Fibroblast of villous mesenchyme (primary cell): ENCODE results near the gene CBR3. TPM values are rescaled to one million over a fixed set of nuclear protein-coding genes. Genes with fewer than 3 reads are reported as not detected.
A peak's percentile ranks its signal among the peaks of the same experiment; 100 is the strongest.

Experiments used
- DNase-seq: peaks from one replicate; pipeline ENCODE4 v3.0.0-alpha.2; 2010; ENCODE audit warnings: low read depth
- H3K4me3 ChIP-seq: 2 replicates; pipeline ENCODE4 v1.5.1; 2011; ENCODE audit warnings: low read depth, mild to moderate bottlenecking, low read length
- total RNA-seq: library from RNA; depleted of rRNA; stranded (reverse); fragments of >200 nt; gene quantifications from 2 replicates; pipeline ENCODE4 v1.2.3, GENCODE V29; 2012
- TF ChIP-seq, protein P1 (sequence below): IDR thresholded peaks from 2 replicates; pipeline ENCODE4 v1.5.1; 2012; ENCODE audit warnings: low read depth, mild to moderate bottlenecking, low read length; ENCODE audit not compliant: insufficient read depth

Gene CBR3
- 12.1 and 13.2 TPM in 2 replicates for total RNA-seq

DNA sequence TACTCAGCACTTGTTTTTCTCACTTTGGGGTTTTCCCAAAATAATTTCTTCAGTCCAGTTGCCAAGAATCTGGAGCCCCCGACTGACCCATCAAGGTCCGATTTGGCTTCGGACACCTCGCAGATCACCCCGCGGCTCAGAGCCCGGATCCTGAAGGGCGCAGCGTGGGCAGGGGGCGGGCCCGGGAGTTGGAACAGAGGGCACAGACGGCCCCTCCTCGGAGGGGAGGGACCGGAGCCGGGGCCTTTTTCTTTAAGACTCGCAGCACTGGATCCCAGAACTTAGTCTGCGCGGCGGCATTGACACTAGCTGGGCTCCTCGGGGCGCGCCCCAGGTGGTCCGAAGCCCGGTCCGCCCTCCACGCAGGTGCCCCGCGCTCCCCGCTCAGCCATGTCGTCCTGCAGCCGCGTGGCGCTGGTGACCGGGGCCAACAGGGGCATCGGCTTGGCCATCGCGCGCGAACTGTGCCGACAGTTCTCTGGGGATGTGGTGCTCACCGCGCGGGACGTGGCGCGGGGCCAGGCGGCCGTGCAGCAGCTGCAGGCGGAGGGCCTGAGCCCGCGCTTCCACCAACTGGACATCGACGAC lies at the start of gene CBR3:
Gene CBR3, plus strand, starts transcription at position 277 of the 588 bp plus-strand sequence. Its CDS starts 114 bp downstream, at position 391.
- peak; percentile 35 for DNase-seq
- peak within 1 kb of the TSS; percentile 67 for H3K4me3 ChIP-seq
- TF ChIP-seq, protein P1, sequence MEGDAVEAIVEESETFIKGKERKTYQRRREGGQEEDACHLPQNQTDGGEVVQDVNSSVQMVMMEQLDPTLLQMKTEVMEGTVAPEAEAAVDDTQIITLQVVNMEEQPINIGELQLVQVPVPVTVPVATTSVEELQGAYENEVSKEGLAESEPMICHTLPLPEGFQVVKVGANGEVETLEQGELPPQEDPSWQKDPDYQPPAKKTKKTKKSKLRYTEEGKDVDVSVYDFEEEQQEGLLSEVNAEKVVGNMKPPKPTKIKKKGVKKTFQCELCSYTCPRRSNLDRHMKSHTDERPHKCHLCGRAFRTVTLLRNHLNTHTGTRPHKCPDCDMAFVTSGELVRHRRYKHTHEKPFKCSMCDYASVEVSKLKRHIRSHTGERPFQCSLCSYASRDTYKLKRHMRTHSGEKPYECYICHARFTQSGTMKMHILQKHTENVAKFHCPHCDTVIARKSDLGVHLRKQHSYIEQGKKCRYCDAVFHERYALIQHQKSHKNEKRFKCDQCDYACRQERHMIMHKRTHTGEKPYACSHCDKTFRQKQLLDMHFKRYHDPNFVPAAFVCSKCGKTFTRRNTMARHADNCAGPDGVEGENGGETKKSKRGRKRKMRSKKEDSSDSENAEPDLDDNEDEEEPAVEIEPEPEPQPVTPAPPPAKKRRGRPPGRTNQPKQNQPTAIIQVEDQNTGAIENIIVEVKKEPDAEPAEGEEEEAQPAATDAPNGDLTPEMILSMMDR, result no peak

DNA sequence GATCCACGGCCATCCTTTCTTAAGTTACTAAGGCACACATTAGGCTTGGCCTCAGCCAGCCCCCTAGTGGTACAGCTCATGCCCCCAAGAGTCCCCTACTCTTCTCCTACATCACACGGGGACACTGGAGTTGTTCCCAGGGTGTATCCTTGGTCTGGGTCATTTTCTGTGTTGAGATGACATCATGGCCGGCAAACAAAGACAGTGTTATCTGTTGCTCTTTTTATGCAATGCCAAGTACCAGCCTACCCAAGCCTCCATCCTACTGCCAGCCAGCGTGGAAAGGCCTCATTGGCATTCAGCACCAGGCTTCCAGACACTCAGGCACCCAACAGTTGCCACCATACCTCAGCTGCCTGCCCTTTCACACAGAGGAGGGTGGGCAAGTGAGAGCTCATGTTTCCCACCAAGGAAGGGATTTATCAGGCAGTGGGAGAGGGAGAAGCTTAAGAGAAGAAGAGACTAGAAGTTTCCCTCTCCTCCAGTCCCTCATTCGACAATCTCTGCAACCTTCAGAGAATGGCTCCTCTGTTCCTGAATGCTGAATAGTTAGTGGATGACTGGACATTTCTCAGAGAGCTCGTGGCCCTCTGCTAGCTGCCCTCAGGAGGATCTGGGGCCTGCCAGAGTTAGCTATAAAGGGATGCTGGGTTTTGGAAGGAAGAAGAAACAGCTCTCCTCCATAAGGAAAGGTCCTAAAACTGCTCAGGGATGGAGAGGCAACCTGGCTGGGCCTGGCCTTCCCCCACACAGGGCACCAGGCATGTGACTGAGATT lies 47.3 kb upstream of the CBR3 start:
- no peak overlapping the region for H3K4me3 ChIP-seq
- TF ChIP-seq, protein P1, result no peak
- no peak for DNase-seq

DNA sequence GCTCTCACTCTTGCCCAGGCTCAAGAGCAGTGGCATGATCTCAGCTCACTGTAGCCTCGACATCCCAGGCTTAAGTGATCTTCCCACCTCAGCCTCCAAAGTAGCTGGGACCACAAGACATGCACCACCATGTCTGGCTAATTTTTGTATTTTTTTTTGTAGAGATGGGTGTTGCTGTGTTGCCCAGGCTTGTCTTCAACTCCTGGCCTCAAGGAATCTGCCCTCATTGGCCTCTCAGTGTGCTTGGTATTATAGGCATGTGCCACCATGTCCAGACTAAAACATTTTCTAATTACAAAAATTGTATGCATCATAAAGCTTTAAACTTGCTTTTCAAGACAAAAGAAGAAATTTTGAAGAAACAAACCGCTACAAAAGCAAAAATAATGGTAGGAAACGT lies 44.9 kb upstream of the CBR3 start:
- DNase-seq, result no peak
- TF ChIP-seq, protein P1, result no peak
- no peak overlapping the region for H3K4me3 ChIP-seq

DNA sequence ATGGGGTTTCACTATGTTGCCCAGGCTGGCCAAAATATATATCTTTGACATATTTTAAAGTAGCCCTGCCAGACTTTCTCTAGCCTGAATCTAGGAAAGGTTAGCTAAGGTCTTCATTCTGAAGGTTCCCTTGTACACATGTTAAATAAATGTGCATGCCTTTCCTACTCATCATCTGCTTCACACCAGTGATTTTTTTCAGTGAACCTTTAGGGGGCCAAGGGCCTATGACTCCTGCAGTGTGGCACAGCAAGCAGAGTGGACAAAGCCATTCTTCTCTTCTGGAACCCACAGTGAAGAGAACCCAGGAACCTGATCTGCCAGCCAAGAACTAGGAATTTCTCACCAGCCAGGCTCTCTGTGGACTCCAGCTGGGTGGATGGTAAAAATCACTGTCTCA lies 42.2 kb upstream of the CBR3 start:
- DNase-seq, result no peak
- TF ChIP-seq, protein P1, result no peak
- no peak overlapping the region for H3K4me3 ChIP-seq

DNA sequence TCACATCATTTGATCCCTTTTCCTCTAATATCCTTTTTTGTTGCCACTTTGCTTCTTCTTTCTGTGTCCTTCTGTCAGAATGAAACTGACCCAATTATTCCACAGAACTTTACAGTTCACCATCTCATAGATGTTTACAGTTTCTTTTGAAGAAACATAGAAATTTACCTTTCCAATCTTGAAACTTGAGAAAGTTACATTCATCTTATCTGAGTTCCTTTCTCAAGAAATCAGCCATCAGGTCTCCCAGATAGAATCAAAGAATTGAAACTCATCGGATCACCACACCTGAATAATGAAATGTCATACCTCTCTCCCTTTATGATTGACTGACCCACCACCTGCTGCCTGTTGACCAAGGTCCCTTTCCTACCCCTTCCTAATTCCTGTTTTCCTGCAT lies 41.4 kb upstream of the CBR3 start:
- no peak for DNase-seq
- TF ChIP-seq, protein P1, result no peak
- no peak overlapping the region for H3K4me3 ChIP-seq

DNA sequence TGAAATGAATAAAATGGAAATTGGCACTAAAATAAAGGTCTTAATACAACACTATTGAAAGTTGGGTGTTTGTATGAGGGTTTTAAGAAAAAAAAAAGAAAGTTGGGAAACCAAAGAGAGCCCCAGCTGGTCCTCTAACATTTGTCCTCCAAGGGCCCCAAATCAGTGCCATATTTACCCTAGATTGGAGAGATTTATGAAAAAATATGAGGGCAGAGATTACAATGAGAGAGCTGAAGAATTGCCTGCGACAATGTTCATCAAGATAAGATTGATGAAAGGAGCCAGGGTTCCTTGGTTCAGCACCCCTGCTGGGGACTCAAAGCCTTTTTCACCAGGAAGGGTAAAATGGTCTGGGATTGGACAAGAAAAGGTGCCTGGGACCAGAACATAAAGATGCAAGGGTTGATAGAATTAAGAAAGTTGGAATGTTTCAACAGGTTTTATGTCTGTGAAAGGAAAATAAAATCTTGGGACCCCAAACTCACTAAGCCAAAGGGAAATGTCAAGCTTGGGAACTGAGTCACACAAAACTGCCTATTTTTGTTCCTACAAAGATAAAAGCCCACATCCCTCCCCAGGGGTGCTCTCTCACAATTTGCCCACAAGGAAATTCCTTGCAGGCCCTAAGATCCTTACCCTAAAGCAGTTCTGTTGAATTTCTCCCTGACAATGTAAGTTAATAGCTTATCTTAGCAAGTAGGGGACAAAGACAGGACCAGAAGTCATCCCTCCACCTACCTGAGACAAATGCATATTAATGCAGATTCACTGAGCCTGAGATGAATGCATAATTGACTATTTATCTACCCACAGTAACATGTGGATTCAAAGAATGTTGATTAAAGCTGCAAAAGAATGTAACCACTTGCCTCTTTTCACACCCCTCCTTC lies 38.2 kb upstream of the CBR3 start:
- no peak overlapping the region for H3K4me3 ChIP-seq
- no peak for DNase-seq
- TF ChIP-seq, protein P1, result no peak
